ENCODE data around the gene OGDHL. TPM values are rescaled to one million over a fixed set of nuclear protein-coding genes. Genes with fewer than 3 reads are reported as not detected.

The OGDHL gene
- total and polyA plus RNA-seq, 8 donors: 0.31 to 26.8 (median 3.7) TPM; not detected in 1

GRCh38 chr10:49710966-49711365 lies 51.2 kb downstream of the OGDHL start:
- TF ChIP-seq POLR2AphosphoS5 (IDR thresholded peaks at IDR 0.05): no peak
- Histone ChIP-seq H3K27me3 (peaks cover 0 to 10% (median 0%) of the 10 kb centered on the region in 3 donors), H3K9me3 (peaks cover 0 to 11% (median 8%) of the 10 kb centered on the region in 4 donors), H3K4me1 (no peaks in the 10 kb centered on the region), H3K36me3 (no peaks in the 10 kb centered on the region), H3K4me3 (no peak overlapping the region), H3K27ac (no peak overlapping the region)
- intact Hi-C loops (cut with DNase I; ENCODE audit: low total_unique reads): no loop called here
- 64 to 76% (median 75%) methylated on average over 5 to 6 of the region's 6 CpGs for WGBS, 5 donors
- no peak for DNase-seq

GRCh38 chr10:49709934-49710333 lies 52.2 kb downstream of the OGDHL start:
- H3K27me3 ChIP-seq: peaks cover 0 to 10% (median 0%) of the 10 kb centered on the region in 3 donors
- intact Hi-C loops (cut with DNase I; ENCODE audit: low total_unique reads): no loop called here
- TF ChIP-seq POLR2A (IDR thresholded peaks at IDR 0.05) (no peak), CTCF (IDR thresholded peaks at IDR 0.05) (no peak), POLR2AphosphoS5 (IDR thresholded peaks at IDR 0.05) (no peak), EP300 (IDR thresholded peaks at IDR 0.05) (no peak)
- peaks cover 0 to 10% (median 6%) of the 10 kb centered on the region in 4 donors for H3K9me3 ChIP-seq
- H3K4me3 ChIP-seq: no peak overlapping the region
- 51 to 68% (median 64%) methylated on average over 5 of the region's 5 CpGs for WGBS, 5 donors
- no peaks in the 10 kb centered on the region for H3K36me3 ChIP-seq
- DNase-seq: no peak
- no peak overlapping the region for H3K27ac ChIP-seq
- no peaks in the 10 kb centered on the region for H3K4me1 ChIP-seq

GRCh38 chr10:49707585-49707984 lies 54.5 kb downstream of the OGDHL start:
- intact Hi-C loops (cut with DNase I; ENCODE audit: low total_unique reads): no loop called here
- peaks cover 0 to 8% (median 0%) of the 10 kb centered on the region in 4 donors for H3K9me3 ChIP-seq

GRCh38 chr10:49700997-49701396 lies 61.1 kb downstream of the OGDHL start:
- Histone ChIP-seq H3K27me3 (peaks cover 0 to 4% (median 0%) of the 10 kb centered on the region in 3 donors), H3K36me3 (no peaks in the 10 kb centered on the region), H3K9me3 (peaks cover 0 to 8% (median 0%) of the 10 kb centered on the region in 4 donors), H3K27ac (no peak overlapping the region), H3K4me1 (no peaks in the 10 kb centered on the region), H3K4me3 (no peak overlapping the region)
- 5 to 11% (median 7%) methylated on average over 3 of the region's 3 CpGs for WGBS, 5 donors
- no peak for TF ChIP-seq CTCF (IDR thresholded peaks at IDR 0.05)
- TF ChIP-seq POLR2AphosphoS5 (IDR thresholded peaks at IDR 0.05): no peak
- no peak for TF ChIP-seq EP300 (IDR thresholded peaks at IDR 0.05)
- TF ChIP-seq POLR2A (IDR thresholded peaks at IDR 0.05): no peak
- intact Hi-C loops (cut with DNase I; ENCODE audit: low total_unique reads): no loop called here
- no peak for DNase-seq

More at GRCh38 chr10:49707585-49707984, 54.5 kb downstream of the OGDHL start:
- no peak overlapping the region for H3K4me3 ChIP-seq
- DNase-seq: no peak
- H3K36me3 ChIP-seq: no peaks in the 10 kb centered on the region
- H3K4me1 ChIP-seq: no peaks in the 10 kb centered on the region
- H3K27ac ChIP-seq: no peak overlapping the region
- H3K27me3 ChIP-seq: peaks cover 0 to 10% (median 0%) of the 10 kb centered on the region in 3 donors
- WGBS, 5 donors: 64 to 79% (median 77%) methylated on average over 3 of the region's 3 CpGs
- TF ChIP-seq POLR2A (IDR thresholded peaks at IDR 0.05): no peak
- TF ChIP-seq CTCF (IDR thresholded peaks at IDR 0.05): no peak
- TF ChIP-seq EP300 (IDR thresholded peaks at IDR 0.05): no peak
- no peak for TF ChIP-seq POLR2AphosphoS5 (IDR thresholded peaks at IDR 0.05)

- Histone ChIP-seq H3K27me3 (peaks cover 0 to 4% (median 0%) of the 10 kb centered on the region in 3 donors), H3K4me1 (no peaks in the 10 kb centered on the region), H3K36me3 (no peaks in the 10 kb centered on the region), H3K27ac (no peak overlapping the region), H3K4me3 (no peak overlapping the region), H3K9me3 (peaks cover 0 to 3% (median 0%) of the 10 kb centered on the region in 4 donors)
- WGBS, 5 donors: 80 to 91% (median 88%) methylated on average over 3 of the region's 3 CpGs
- TF ChIP-seq CTCF (IDR thresholded peaks at IDR 0.05) (no peak), EP300 (IDR thresholded peaks at IDR 0.05) (no peak), POLR2AphosphoS5 (IDR thresholded peaks at IDR 0.05) (no peak), POLR2A (IDR thresholded peaks at IDR 0.05) (no peak)
- DNase-seq: no peak
- intact Hi-C loops (cut with DNase I; ENCODE audit: low total_unique reads): no loop called here
These were observed 61.9 kb downstream of the OGDHL start for GRCh38 chr10:49700211-49700610.

Data from stomach (tissue), 9 donors.